Mononuclear cell (primary cell): Measurements from ENCODE around the gene CACNA1C. TPM values are rescaled to one million over a fixed set of nuclear protein-coding genes. Genes with fewer than 3 reads are reported as not detected.

Source experiments
- H3K27me3 ChIP-seq: 2 replicates; pipeline ENCODE4 v1.6.0; 2011; ENCODE audit warnings: low read length, control low read depth; ENCODE audit not compliant: insufficient read depth
- H3K4me1 ChIP-seq: 2 replicates; pipeline ENCODE4 v1.5.1; 2011; ENCODE audit warnings: mild to moderate bottlenecking, low read length, control low read depth; ENCODE audit not compliant: insufficient read depth
- H3K4me3 ChIP-seq: 2 replicates; pipeline ENCODE4 v1.5.1; 2011; ENCODE audit warnings: mild to moderate bottlenecking, low read length, moderate library complexity
- H3K9me3 ChIP-seq: 2 replicates; pipeline ENCODE4 v1.5.1; 2011; ENCODE audit warnings: low read depth, mild to moderate bottlenecking, control low read depth, low read length
- total RNA-seq: library from RNA; depleted of rRNA; stranded (reverse); fragments of >200 nt; gene quantifications from one replicate; pipeline ENCODE4 v1.2.3, GENCODE V29; 2012

Gene CACNA1C
- total RNA-seq, 1 donor = 0.10 TPM

DNA sequence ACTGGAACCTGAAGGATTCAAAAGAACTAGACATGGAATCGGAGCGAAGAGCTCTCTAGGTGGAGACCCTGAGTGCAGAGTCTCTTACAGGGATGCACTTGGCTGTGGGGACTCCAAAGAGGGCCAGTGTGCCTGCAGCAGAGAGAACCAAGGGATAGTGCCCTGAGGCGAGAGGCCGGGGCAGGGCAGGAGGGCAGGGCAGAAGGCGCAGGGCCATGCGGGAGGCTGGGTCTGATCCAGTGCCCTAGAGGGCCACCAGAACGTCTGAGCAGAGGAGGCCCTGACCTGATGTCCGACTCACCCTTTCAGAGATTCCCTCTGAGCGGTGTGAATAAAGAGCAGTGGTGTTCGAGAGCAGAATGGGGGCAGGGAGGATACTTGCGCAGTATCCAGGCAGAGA is 536.6 kb downstream of the CACNA1C start:
- Histone ChIP-seq H3K4me3 (no peak overlapping the region), H3K27me3 (no peaks in the 10 kb centered on the region), H3K4me1 (no peaks in the 10 kb centered on the region), H3K9me3 (peaks cover 5% of the 10 kb centered on the region)

DNA sequence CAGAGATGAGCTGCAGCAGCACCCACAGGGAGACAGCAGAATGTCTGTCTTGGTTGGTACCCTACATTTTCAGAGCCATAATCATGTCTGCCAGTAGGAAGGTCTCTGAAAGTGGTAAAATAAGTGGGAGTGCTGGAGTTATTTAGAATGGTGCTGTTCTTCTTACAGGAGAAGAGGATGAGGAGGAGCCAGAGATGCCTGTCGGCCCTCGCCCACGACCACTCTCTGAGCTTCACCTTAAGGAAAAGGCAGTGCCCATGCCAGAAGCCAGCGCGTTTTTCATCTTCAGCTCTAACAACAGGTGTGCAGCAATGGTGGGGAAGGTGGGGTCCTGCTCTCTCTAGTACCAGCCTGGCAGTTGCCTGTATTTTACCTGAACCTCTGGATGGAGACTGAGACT is 540.3 kb downstream of the CACNA1C start:
- H3K4me1 ChIP-seq = no peaks in the 10 kb centered on the region
- peaks cover 5% of the 10 kb centered on the region for H3K9me3 ChIP-seq
- no peak overlapping the region for H3K4me3 ChIP-seq
- no peaks in the 10 kb centered on the region for H3K27me3 ChIP-seq

- no peaks in the 10 kb centered on the region for H3K27me3 ChIP-seq
- H3K4me1 ChIP-seq = no peaks in the 10 kb centered on the region
- no peak overlapping the region for H3K4me3 ChIP-seq
- H3K9me3 ChIP-seq = peaks cover 5% of the 10 kb centered on the region
Measured at GRCh38 chr12:2596441-2596840, 543.7 kb downstream of the CACNA1C start.

- H3K27me3 ChIP-seq = no peaks in the 10 kb centered on the region
- no peak overlapping the region for H3K4me3 ChIP-seq
- no peaks in the 10 kb centered on the region for H3K4me1 ChIP-seq
Measured at GRCh38 chr12:2605301-2605700, 552.5 kb downstream of the CACNA1C start.

DNA sequence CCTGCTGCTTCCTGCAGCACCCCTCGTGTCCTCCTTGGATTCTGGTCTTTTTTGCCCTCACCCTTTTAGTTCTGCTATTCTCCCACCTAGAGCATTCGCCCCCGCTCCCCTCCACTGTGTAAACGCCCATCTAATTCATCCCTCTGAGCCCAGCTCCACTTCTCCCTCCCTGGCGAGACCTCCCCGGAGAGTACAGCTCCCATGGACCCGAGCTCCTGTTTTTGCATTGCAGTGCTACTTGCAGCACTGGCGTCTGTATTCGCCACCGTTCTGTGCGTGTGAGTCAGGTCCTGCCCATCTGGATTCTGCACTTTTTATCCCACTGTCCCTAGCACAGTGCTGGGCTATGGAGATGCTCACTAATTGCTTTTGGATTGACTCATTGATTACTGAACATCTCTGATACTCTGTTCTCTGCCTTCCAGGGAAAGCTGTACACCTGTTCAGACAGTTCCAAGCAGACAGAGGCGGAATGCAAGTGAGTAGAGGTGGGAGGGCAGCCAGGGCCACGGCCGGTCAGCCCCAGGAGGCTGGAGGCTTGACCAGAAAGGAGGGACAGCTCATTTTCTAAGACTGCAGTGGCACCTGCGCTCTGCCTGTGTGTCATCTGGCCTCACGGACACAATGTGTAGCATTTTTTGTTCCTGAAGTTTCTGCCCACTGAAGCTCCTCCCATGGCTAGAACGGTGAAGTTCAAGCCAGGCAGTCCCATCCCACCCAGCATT is 553.6 kb downstream of the CACNA1C start:
- Histone ChIP-seq H3K4me1 (no peaks in the 10 kb centered on the region), H3K9me3 (no peaks in the 10 kb centered on the region), H3K27me3 (no peaks in the 10 kb centered on the region), H3K4me3 (no peak overlapping the region)

More at GRCh38 chr12:2605301-2605700, 552.5 kb downstream of the CACNA1C start:
- H3K9me3 ChIP-seq = no peaks in the 10 kb centered on the region

DNA sequence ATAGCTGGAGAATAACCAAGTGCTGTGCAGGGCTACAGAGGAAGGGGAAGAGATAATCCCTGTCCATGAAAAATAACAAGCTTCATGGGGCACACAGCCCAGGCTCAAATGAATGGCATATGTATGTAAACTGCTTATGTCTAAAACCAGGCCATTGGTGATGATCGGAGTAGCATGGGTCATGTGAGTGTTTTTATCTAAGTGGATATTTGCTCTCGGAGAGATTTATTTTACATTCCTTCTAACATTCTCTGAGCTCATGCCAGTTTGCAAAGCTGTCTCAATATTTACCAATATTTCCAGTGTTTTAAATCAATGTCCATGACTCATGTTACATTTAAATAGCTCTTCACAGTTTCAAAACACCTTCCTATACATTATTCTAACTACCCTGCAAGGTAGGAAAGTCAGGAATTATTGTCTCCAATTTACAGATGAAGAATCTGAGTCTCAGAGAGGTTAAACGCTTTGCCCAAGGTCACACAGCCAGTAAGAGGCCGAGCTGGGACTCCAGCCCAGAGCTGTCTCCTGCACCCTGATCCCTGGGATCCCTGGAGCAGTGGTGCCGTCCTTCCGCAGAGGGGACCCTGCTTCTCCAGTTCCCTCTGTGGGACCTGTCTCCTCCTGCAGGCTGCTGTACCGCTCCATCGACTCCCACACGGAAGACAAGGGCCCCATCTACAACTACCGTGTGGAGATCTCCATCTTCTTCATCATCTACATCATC is 555.3 kb downstream of the CACNA1C start:
- Histone ChIP-seq H3K4me1 (no peaks in the 10 kb centered on the region), H3K27me3 (no peaks in the 10 kb centered on the region), H3K4me3 (no peak overlapping the region), H3K9me3 (no peaks in the 10 kb centered on the region)

DNA sequence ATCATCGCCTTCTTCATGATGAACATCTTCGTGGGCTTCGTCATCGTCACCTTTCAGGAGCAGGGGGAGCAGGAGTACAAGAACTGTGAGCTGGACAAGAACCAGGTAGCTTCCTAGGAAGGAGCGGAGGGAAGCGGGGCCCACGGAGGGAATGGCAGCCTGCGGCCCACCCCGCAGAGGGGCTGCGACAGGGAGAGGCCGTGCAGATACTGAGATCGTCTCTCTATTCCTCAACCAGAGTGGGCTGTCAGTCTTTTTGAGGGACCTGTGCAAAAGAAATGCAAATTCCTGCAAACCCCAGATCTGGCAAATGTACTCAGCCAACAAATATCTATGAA is 555.8 kb downstream of the CACNA1C start:
- H3K27me3 ChIP-seq = no peaks in the 10 kb centered on the region
- no peaks in the 10 kb centered on the region for H3K4me1 ChIP-seq
- H3K4me3 ChIP-seq = no peak overlapping the region
- no peaks in the 10 kb centered on the region for H3K9me3 ChIP-seq

GRCh38 chr12:2609020-2609419 is 556.2 kb downstream of the CACNA1C start:
- no peaks in the 10 kb centered on the region for H3K4me1 ChIP-seq
- no peaks in the 10 kb centered on the region for H3K27me3 ChIP-seq
- no peaks in the 10 kb centered on the region for H3K9me3 ChIP-seq
- H3K4me3 ChIP-seq = no peak overlapping the region

DNA sequence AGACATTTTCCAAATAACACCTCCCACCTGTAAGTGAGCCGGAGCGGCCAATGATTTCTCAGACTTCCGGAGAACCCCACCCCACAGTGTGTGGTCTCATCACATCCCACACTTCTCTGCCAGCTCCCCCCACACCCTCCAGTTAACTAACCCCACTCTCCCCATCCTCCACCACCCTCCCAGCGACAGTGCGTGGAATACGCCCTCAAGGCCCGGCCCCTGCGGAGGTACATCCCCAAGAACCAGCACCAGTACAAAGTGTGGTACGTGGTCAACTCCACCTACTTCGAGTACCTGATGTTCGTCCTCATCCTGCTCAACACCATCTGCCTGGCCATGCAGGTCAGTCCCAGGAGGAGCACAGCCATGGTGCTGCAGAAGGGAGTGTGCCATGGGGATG is 557.6 kb downstream of the CACNA1C start:
- no peaks in the 10 kb centered on the region for H3K27me3 ChIP-seq
- H3K4me1 ChIP-seq = no peaks in the 10 kb centered on the region
- H3K9me3 ChIP-seq = no peaks in the 10 kb centered on the region
- H3K4me3 ChIP-seq = no peak overlapping the region

- Histone ChIP-seq H3K27me3 (no peaks in the 10 kb centered on the region), H3K9me3 (no peaks in the 10 kb centered on the region), H3K4me1 (no peaks in the 10 kb centered on the region)
Measured at GRCh38 chr12:2613326-2614073, 560.7 kb downstream of the CACNA1C start.

DNA sequence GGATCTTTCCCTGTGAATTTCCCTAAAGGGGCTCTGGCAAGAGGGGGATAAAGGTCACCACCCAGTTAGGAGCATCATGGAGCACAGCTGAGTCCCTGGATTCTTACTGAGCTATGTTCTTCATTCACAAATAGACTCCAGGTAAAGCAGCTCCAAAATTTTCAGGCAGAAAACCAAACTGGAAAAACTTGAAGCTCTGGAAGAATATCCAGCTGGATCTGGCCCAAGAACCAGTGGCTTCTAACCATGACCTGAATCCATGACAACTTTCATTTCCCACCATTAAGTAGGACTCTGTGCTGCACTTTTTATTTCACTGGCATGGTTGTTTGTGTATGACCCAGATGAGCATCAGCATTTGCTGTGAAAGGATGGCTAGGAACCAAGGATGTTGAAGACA is 561.6 kb downstream of the CACNA1C start:
- no peaks in the 10 kb centered on the region for H3K4me1 ChIP-seq

More at GRCh38 chr12:2613326-2614073, 560.7 kb downstream of the CACNA1C start:
- no peak overlapping the region for H3K4me3 ChIP-seq

DNA sequence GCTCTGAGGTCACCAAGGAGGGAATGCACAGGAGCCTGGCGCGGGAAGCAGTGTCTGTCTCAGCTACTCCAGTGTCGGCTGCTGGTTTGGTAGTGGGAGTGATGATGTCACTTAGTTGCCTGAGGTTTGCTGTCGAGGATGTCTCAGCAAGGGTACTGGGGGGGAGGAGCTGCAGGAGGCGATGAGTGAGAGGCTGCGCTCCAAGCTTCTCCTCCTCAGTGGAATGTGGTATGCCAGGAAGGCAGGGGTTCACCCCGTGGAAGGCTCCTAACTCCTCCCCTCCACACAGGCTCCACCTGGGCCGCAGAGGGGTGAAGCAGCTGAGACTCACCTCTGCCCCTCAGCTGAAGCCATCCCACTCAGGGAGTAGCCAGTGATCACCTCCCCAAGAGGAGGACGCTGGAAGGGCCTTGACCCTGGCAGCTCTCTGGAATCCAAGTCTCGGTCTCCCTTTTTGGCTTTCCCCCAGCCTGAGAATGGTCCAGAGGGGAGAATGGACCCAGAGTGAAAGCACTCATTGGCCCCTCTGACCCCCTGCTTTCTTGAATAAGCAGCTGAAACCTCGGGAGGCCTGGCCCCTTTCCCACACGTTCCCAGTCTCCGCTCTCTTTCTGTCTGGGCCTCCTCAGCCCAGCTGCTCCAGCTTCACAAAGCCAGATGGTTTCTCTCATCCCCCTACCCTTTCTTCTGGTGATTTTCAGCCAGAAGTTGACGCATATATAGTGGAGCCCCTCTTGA is 563.0 kb downstream of the CACNA1C start:
- Histone ChIP-seq H3K9me3 (no peaks in the 10 kb centered on the region), H3K4me1 (no peaks in the 10 kb centered on the region), H3K27me3 (no peaks in the 10 kb centered on the region), H3K4me3 (no peak overlapping the region)

More for the DNA sequence above, 561.6 kb downstream of the CACNA1C start:
- no peak overlapping the region for H3K4me3 ChIP-seq
- no peaks in the 10 kb centered on the region for H3K27me3 ChIP-seq
- H3K9me3 ChIP-seq = no peaks in the 10 kb centered on the region

DNA sequence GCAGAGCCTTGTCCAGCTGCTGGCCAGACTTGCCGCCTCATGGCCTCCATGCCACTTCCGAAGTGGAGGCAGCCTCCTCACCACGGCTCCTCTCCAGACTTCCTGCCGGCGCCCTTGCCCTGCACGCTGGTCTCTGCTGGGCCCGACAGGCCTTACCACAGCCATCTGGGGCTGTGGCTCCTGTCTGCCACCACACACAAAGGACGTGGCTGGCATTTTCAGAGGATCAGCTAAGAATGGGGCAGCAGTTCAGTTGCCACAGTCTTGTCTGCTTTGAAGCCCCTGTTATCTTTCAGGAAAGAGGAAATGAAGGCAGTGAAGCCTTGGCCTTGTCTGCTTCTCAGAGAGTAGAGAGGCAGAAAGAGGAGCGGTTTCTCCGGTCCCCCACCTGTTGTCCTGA is 564.0 kb downstream of the CACNA1C start:
- Histone ChIP-seq H3K4me1 (no peaks in the 10 kb centered on the region), H3K27me3 (no peaks in the 10 kb centered on the region), H3K9me3 (no peaks in the 10 kb centered on the region), H3K4me3 (no peak overlapping the region)

- H3K4me1 ChIP-seq = no peaks in the 10 kb centered on the region
- no peak overlapping the region for H3K4me3 ChIP-seq
- no peaks in the 10 kb centered on the region for H3K9me3 ChIP-seq
- no peaks in the 10 kb centered on the region for H3K27me3 ChIP-seq
Measured at GRCh38 chr12:2617365-2617764, 564.6 kb downstream of the CACNA1C start.
